OCI-LY7 (cell line): ENCODE data around the gene TPST1.

ENCODE experiments used
- EZH2phosphoT487 ChIP-seq: fragments of 200-600 bp; sonication (generic); IDR thresholded peaks from 2 replicates; pipeline ENCODE4 v1.6.1; 2018; ENCODE audit warnings: low read depth, borderline replicate concordance, mild to moderate bottlenecking, mixed run types, antibody characterized with exemption, low read length, moderate library complexity, mixed read lengths
- TF ChIP-seq, protein P1 (sequence below): fragments of 200-600 bp; sonication (generic); conservative IDR thresholded peaks from 2 replicates; pipeline ENCODE4 v1.5.1; 2014; ENCODE audit warnings: mild to moderate bottlenecking, antibody characterized with exemption, low read length, moderate library complexity, mixed read lengths

DNA sequence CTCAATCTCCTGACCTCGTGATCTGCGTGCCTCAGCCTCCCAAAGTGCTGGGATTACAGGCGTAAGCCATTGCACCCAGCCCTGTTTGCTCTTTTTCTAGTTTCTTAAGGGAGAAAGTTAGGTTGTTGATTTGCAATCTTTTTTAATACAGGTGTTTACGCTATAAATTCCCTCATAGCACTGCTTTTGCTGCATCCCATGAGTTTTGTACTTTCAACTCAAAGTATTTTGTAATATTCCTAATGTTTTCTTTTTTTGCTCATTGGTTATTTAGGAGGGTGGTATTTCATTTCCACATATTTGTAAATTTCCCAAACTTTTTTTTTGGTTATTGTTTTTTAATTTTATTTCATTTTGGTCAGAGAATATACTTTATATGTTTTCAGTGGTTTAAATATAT lies 11.6 kb downstream of the TPST1 start:
- TF ChIP-seq, protein P1, sequence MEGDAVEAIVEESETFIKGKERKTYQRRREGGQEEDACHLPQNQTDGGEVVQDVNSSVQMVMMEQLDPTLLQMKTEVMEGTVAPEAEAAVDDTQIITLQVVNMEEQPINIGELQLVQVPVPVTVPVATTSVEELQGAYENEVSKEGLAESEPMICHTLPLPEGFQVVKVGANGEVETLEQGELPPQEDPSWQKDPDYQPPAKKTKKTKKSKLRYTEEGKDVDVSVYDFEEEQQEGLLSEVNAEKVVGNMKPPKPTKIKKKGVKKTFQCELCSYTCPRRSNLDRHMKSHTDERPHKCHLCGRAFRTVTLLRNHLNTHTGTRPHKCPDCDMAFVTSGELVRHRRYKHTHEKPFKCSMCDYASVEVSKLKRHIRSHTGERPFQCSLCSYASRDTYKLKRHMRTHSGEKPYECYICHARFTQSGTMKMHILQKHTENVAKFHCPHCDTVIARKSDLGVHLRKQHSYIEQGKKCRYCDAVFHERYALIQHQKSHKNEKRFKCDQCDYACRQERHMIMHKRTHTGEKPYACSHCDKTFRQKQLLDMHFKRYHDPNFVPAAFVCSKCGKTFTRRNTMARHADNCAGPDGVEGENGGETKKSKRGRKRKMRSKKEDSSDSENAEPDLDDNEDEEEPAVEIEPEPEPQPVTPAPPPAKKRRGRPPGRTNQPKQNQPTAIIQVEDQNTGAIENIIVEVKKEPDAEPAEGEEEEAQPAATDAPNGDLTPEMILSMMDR, result no peak
- TF ChIP-seq EZH2phosphoT487, result no peak
